Smooth muscle cell (in vitro differentiated cells): Measurements from ENCODE around the gene KRT76. TPM values are rescaled to one million over a fixed set of nuclear protein-coding genes. Genes with fewer than 3 reads are reported as not detected.

Experiments used
- DNase-seq: peaks from one replicate; lab custom pipeline; 2025; ENCODE audit not compliant: unreplicated experiment; lab: John Stamatoyannopoulos, UW
- H2AFZ ChIP-seq: fragments of 200-600 bp; sonication (generic); 2 replicates; pipeline ENCODE4 v1.6.0; 2016; ENCODE audit warnings: antibody characterized with exemption, low read depth, mild to moderate bottlenecking
- H3F3A ChIP-seq: fragments of 200-600 bp; sonication (generic); 2 replicates; pipeline ENCODE4 v1.6.0; 2017; ENCODE audit warnings: antibody characterized with exemption, low read depth
- H3K27ac ChIP-seq: fragments of 200-600 bp; sonication (generic); 2 replicates; pipeline ENCODE4 v1.5.1; 2016; ENCODE audit warnings: low read depth, mild to moderate bottlenecking
- H3K27me3 ChIP-seq: fragments of 200-600 bp; sonication (generic); 2 replicates; pipeline ENCODE4 v1.6.1; 2016; ENCODE audit warnings: low read depth, mild to moderate bottlenecking
- H3K36me3 ChIP-seq: fragments of 200-600 bp; sonication (generic); 2 replicates; pipeline ENCODE4 v1.5.1; 2016; ENCODE audit warnings: low read depth
- H3K4me1 ChIP-seq: fragments of 200-600 bp; sonication (generic); 2 replicates; pipeline ENCODE4 v1.5.1; 2016; ENCODE audit warnings: low read depth
- H3K4me2 ChIP-seq: fragments of 200-600 bp; sonication (generic); 2 replicates; pipeline ENCODE4 v1.6.0; 2016; ENCODE audit warnings: mild to moderate bottlenecking
- H3K4me3 ChIP-seq: fragments of 200-600 bp; sonication (generic); 2 replicates; pipeline ENCODE4 v1.5.1; 2016; ENCODE audit warnings: mild to moderate bottlenecking
- H3K79me2 ChIP-seq: fragments of 200-600 bp; sonication (generic); 2 replicates; pipeline ENCODE4 v1.6.0; 2016; ENCODE audit warnings: low read depth, mild to moderate bottlenecking
- H3K9ac ChIP-seq: fragments of 200-600 bp; sonication (generic); 2 replicates; pipeline ENCODE4 v1.6.0; 2016; ENCODE audit warnings: low read depth
- H3K9me3 ChIP-seq: fragments of 200-600 bp; sonication (generic); replicated peaks from 2 replicates; pipeline ENCODE4 v1.5.1; 2016; ENCODE audit warnings: low read depth
- H4K20me1 ChIP-seq: fragments of 200-600 bp; sonication (generic); 2 replicates; pipeline ENCODE4 v1.6.0; 2016; ENCODE audit warnings: low read depth
- WGBS: methylation state at CpG from one replicate; pipeline ENCODE4 v1.1.7; 2016; ENCODE audit warnings: low lambda C conversion rate; 5-methylcytosine and 5-hydroxymethylcytosine counted together
- polyA plus RNA-seq: library from polyadenylated mRNA; unstranded; fragments of >200 nt; fragmentation: Nextera tagmentation; extraction: Ambion mirVana; gene quantifications from 2 replicates; pipeline ENCODE4 v1.2.1, GENCODE V29; 2016
- total RNA-seq: library from RNA; depleted of rRNA; stranded (reverse); fragments of >200 nt; gene quantifications from 2 replicates; pipeline ENCODE4 v1.2.3, GENCODE V29; 2014
- TF ChIP-seq, protein P1 (sequence below): fragments of 200-600 bp; sonication (generic); IDR thresholded peaks from 2 replicates; pipeline ENCODE4 v1.5.1; 2017; ENCODE audit warnings: borderline replicate concordance, mild to moderate bottlenecking, antibody characterized with exemption; ENCODE audit not compliant: insufficient read depth, poor library complexity, severe bottlenecking

Gene KRT76
- total and polyA plus RNA-seq, 2 experiments from 2014 or later: not detected

GRCh38 chr12:52735816-52736632, 41.1 kb downstream of the KRT76 start:
- DNase-seq: no peak
- H3K4me3 ChIP-seq: no peak overlapping the region
- H3K4me1 ChIP-seq: no peaks in the 10 kb centered on the region
- WGBS: 58% methylated on average over 5 of the region's 5 CpGs
- no peak overlapping the region for H2AFZ ChIP-seq
- peaks cover 35% of the 10 kb centered on the region for H3K27me3 ChIP-seq
- no peaks in the 10 kb centered on the region for H3K79me2 ChIP-seq
- no peak overlapping the region for H3K27ac ChIP-seq
- no peak overlapping the region for H3K9ac ChIP-seq
- no peak overlapping the region for H3K4me2 ChIP-seq
- no peaks in the 10 kb centered on the region for H4K20me1 ChIP-seq
- H3K9me3 ChIP-seq: no peaks in the 10 kb centered on the region
- TF ChIP-seq, protein P1, sequence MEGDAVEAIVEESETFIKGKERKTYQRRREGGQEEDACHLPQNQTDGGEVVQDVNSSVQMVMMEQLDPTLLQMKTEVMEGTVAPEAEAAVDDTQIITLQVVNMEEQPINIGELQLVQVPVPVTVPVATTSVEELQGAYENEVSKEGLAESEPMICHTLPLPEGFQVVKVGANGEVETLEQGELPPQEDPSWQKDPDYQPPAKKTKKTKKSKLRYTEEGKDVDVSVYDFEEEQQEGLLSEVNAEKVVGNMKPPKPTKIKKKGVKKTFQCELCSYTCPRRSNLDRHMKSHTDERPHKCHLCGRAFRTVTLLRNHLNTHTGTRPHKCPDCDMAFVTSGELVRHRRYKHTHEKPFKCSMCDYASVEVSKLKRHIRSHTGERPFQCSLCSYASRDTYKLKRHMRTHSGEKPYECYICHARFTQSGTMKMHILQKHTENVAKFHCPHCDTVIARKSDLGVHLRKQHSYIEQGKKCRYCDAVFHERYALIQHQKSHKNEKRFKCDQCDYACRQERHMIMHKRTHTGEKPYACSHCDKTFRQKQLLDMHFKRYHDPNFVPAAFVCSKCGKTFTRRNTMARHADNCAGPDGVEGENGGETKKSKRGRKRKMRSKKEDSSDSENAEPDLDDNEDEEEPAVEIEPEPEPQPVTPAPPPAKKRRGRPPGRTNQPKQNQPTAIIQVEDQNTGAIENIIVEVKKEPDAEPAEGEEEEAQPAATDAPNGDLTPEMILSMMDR: no peak
- H3F3A ChIP-seq: no peaks in the 10 kb centered on the region
- no peaks in the 10 kb centered on the region for H3K36me3 ChIP-seq

DNA sequence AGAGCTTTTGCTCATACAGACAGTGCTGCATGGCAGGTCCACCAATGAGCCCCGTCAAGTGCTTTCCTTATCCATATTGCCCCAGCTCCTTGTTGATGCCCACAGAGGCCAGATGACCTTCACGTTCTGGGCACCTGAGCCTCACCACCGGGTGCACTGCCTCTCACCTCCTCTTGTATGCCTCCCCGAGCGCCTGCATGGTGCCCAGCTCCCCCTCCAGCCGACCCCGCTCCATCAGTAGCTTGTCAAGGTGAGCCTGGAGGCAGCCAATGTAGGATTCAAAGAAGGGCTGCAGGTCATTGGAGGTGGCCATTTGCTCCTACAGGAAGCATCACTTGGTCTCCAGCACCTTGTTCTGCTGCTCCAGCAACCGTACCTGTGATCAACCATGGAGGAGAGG, 42.0 kb downstream of the KRT76 start:
- H3K27ac ChIP-seq: no peak overlapping the region
- H3K27me3 ChIP-seq: peaks cover 44% of the 10 kb centered on the region
- no peak overlapping the region for H2AFZ ChIP-seq
- no peaks in the 10 kb centered on the region for H3K79me2 ChIP-seq
- H3K9ac ChIP-seq: no peak overlapping the region
- no peaks in the 10 kb centered on the region for H4K20me1 ChIP-seq
- no peaks in the 10 kb centered on the region for H3K9me3 ChIP-seq
- H3K4me2 ChIP-seq: no peak overlapping the region
- no peaks in the 10 kb centered on the region for H3K36me3 ChIP-seq
- DNase-seq: no peak
- H3F3A ChIP-seq: no peaks in the 10 kb centered on the region
- TF ChIP-seq, protein P1: no peak
- no peak overlapping the region for H3K4me3 ChIP-seq
- 81% methylated on average over 8 of the region's 8 CpGs for WGBS
- H3K4me1 ChIP-seq: no peaks in the 10 kb centered on the region

DNA sequence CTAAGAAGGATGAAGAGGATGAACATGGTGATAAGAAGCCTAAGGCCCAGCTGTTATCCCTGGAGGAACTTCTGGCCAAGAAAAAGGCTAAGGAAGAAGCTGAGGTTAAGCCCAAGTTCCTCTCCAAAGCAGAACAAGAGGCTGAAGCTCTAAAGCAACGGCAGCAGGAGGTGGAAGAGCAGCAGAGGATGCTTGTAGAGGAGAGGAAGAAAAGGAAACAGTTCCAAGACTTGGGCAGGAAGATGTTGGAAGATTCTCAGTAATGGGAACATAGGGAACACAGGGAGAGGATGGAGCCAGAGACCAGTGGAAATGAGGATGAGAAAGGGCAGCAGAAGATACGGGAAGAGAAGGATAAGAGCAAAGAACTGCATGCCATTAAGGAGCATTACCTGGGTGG, 46.4 kb downstream of the KRT76 start:
- Histone ChIP-seq H3K36me3 (no peaks in the 10 kb centered on the region), H3K4me1 (no peaks in the 10 kb centered on the region), H3F3A (no peaks in the 10 kb centered on the region), H3K9me3 (no peaks in the 10 kb centered on the region), H3K79me2 (no peaks in the 10 kb centered on the region), H3K27ac (no peak overlapping the region), H2AFZ (no peak overlapping the region), H3K4me2 (no peak overlapping the region), H3K27me3 (peaks cover 76% of the 10 kb centered on the region), H4K20me1 (no peaks in the 10 kb centered on the region), H3K9ac (no peak overlapping the region), H3K4me3 (no peak overlapping the region)
- DNase-seq: no peak
- TF ChIP-seq, protein P1: no peak
- WGBS: 63% methylated on average over 2 of the region's 2 CpGs

- H3K36me3 ChIP-seq: no peaks in the 10 kb centered on the region
- no peak overlapping the region for H3K4me2 ChIP-seq
- TF ChIP-seq, protein P1: no peak
- no peak overlapping the region for H3K4me3 ChIP-seq
- H3K79me2 ChIP-seq: no peaks in the 10 kb centered on the region
- no peak overlapping the region for H3K27ac ChIP-seq
- no peaks in the 10 kb centered on the region for H3K4me1 ChIP-seq
- no peaks in the 10 kb centered on the region for H4K20me1 ChIP-seq
- DNase-seq: no peak
- H2AFZ ChIP-seq: no peak overlapping the region
- H3K27me3 ChIP-seq: peaks cover 77% of the 10 kb centered on the region
- WGBS: 87% methylated on average over 13 of the region's 13 CpGs
- H3K9ac ChIP-seq: no peak overlapping the region
- no peaks in the 10 kb centered on the region for H3K9me3 ChIP-seq
- H3F3A ChIP-seq: no peaks in the 10 kb centered on the region
Observed at GRCh38 chr12:52730383-52730782, 46.8 kb downstream of the KRT76 start.
